Measurements from ENCODE around the gene TENT4B. TPM values are rescaled to one million over a fixed set of nuclear protein-coding genes. Genes with fewer than 3 reads are reported as not detected.
"Not testable (repeated sequence)": the region's sequence is repeated elsewhere in the genome, so short reads cannot be mapped to it uniquely, and the experiment has no call there.

Gene TENT4B
- polyA plus RNA-seq, 2 of the 4 experiments (the other 2 are of a cell fraction), result 12.2 to 19.4 TPM

DNA sequence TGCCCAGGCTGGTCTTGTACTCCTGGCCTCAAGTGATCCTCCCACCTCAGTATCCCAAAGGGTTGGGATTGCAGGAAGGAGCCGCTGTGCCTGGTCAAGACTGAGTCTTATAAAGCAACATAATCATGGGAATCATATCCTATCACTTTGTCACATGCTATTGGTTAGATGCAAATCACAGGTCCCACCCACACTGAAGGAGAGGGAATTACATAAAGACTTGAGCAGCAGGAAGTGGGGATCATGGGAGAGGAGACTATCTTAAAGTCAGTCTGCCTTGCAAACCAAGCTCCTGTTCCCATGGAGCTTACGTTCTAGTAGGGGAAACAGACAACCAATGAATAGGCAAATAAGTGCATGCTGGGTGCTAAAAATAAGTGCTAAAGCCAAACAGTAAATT lies 28.3 kb upstream of the TENT4B start:
- ChIA-PET CTCF (interaction anchor here (0.7 kb wide), 1 partner anchor 64 kb away, joined by 3 read pairs; no protein-coding TSS in a partner anchor), POLR2A (no interaction called here)
- WGBS (ENCODE audit: missing lambda C conversion rate), result 77% methylated on average over 2 of the region's 2 CpGs
- H3K4me3 ChIP-seq, result no peak overlapping the region
- no peaks in the 10 kb centered on the region for H3K9me3 ChIP-seq
- H3K4me1 ChIP-seq, result no peaks in the 10 kb centered on the region
- H3K27ac ChIP-seq, result no peak overlapping the region
- FAIRE-seq, result no peak
- no peak for TF ChIP-seq RFX5 (IDR thresholded peaks at IDR 0.05)
- no peak for TF ChIP-seq CEBPB (IDR thresholded peaks at IDR 0.05)
- TF ChIP-seq FOSL2 (IDR thresholded peaks at IDR 0.05), result no peak
- TF ChIP-seq FOSL2 (CRISPR knock-in tag; IDR thresholded peaks at IDR 0.05), result no peak
- TF ChIP-seq, protein P1, sequence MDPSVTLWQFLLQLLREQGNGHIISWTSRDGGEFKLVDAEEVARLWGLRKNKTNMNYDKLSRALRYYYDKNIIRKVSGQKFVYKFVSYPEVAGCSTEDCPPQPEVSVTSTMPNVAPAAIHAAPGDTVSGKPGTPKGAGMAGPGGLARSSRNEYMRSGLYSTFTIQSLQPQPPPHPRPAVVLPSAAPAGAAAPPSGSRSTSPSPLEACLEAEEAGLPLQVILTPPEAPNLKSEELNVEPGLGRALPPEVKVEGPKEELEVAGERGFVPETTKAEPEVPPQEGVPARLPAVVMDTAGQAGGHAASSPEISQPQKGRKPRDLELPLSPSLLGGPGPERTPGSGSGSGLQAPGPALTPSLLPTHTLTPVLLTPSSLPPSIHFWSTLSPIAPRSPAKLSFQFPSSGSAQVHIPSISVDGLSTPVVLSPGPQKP (IDR thresholded peaks at IDR 0.05; ENCODE audit: low read depth, low read length), result no peak
- no peak for TF ChIP-seq EHMT2 (IDR thresholded peaks at IDR 0.05; ENCODE audit: low read depth)
- TF ChIP-seq ZC3H11A (IDR thresholded peaks at IDR 0.05), result no peak
- TF ChIP-seq CBX2 (IDR thresholded peaks at IDR 0.05; ENCODE audit: borderline replicate concordance, low read depth), result no peak
- TF ChIP-seq TFCP2L1 (CRISPR knock-in tag; IDR thresholded peaks at IDR 0.05), result no peak
- TF ChIP-seq MYC (IDR thresholded peaks at IDR 0.05; ENCODE audit: borderline replicate concordance, low read length), result no peak
- TF ChIP-seq NFE2L2 (conservative IDR thresholded peaks at IDR 0.05; ENCODE audit: low read length), result no peak
- no peak for TF ChIP-seq FOXS1 (CRISPR knock-in tag; IDR thresholded peaks at IDR 0.05)
- TF ChIP-seq, protein P2, sequence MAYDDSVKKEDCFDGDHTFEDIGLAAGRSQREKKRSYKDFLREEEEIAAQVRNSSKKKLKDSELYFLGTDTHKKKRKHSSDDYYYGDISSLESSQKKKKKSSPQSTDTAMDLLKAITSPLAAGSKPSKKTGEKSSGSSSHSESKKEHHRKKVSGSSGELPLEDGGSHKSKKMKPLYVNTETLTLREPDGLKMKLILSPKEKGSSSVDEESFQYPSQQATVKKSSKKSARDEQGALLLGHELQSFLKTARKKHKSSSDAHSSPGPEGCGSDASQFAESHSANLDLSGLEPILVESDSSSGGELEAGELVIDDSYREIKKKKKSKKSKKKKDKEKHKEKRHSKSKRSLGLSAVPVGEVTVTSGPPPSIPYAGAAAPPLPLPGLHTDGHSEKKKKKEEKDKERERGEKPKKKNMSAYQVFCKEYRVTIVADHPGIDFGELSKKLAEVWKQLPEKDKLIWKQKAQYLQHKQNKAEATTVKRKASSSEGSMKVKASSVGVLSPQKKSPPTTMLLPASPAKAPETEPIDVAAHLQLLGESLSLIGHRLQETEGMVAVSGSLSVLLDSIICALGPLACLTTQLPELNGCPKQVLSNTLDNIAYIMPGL (CRISPR knock-in tag; IDR thresholded peaks at IDR 0.05; ENCODE audit: borderline replicate concordance), result no peak
- DNase-seq (ENCODE audit: low read depth in 1 of 2, low spot score in 1 of 2), result no peak
- no peak overlapping the region for H3K4me2 ChIP-seq
- ATAC-seq, result no peak

DNA sequence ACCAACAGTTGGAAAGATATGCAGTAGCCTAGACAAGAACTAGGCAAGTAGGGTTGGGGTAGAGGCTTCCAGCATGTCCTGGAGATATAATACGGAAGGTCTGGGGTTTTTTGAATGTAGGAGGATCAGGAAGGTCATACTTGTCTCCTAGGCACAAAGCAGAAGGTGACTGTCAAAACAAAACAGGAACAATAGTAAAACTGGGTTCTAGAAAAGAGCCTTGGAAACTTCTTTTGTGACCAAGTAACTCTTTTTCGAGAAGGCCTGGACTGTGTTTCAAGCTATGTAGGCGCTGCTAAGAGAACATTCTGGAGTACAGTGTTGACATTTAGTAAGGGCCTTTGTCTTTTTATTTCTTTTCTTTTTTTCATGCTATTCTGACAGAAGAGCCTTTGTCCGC lies 26.9 kb upstream of the TENT4B start:
- no peak overlapping the region for H3K4me2 ChIP-seq
- no peaks in the 10 kb centered on the region for H3K9me3 ChIP-seq
- TF ChIP-seq PHF8 (IDR thresholded peaks at IDR 0.05; ENCODE audit: borderline replicate concordance, low read depth) (no peak), GATA3 (IDR thresholded peaks at IDR 0.05; ENCODE audit: borderline replicate concordance) (no peak), POLR2A (IDR thresholded peaks at IDR 0.05; ENCODE audit: low read length) (no peak), EP300 (IDR thresholded peaks at IDR 0.05) (no peak), FOXS1 (CRISPR knock-in tag; IDR thresholded peaks at IDR 0.05) (no peak), MAZ (IDR thresholded peaks at IDR 0.05; ENCODE audit: borderline replicate concordance, low read depth, low read length) (no peak), FOSL2 (IDR thresholded peaks at IDR 0.05) (no peak), FOSL2 (CRISPR knock-in tag; IDR thresholded peaks at IDR 0.05) (no peak), FOSB (CRISPR knock-in tag; IDR thresholded peaks at IDR 0.05) (no peak), POLR2AphosphoS2 (conservative IDR thresholded peaks at IDR 0.05; ENCODE audit: low read length) (no peak), RCOR1 (IDR thresholded peaks at IDR 0.05; ENCODE audit: low read depth, low read length) (no peak), MYC (IDR thresholded peaks at IDR 0.05; ENCODE audit: borderline replicate concordance, low read length) (no peak), TP53 (CRISPR knock-in tag; IDR thresholded peaks at IDR 0.05) (no peak), CBX2 (IDR thresholded peaks at IDR 0.05; ENCODE audit: borderline replicate concordance, low read depth) (no peak), BHLHE40 (IDR thresholded peaks at IDR 0.05; ENCODE audit: low read depth, low read length) (no peak), ZC3H11A (IDR thresholded peaks at IDR 0.05) (no peak), ESRRA (IDR thresholded peaks at IDR 0.05; ENCODE audit: borderline replicate concordance, low read length) (no peak), JUN (IDR thresholded peaks at IDR 0.05) (no peak)
- TF ChIP-seq, protein P3, sequence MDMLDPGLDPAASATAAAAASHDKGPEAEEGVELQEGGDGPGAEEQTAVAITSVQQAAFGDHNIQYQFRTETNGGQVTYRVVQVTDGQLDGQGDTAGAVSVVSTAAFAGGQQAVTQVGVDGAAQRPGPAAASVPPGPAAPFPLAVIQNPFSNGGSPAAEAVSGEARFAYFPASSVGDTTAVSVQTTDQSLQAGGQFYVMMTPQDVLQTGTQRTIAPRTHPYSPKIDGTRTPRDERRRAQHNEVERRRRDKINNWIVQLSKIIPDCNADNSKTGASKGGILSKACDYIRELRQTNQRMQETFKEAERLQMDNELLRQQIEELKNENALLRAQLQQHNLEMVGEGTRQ (IDR thresholded peaks at IDR 0.05), result no peak
- TF ChIP-seq, protein P4, sequence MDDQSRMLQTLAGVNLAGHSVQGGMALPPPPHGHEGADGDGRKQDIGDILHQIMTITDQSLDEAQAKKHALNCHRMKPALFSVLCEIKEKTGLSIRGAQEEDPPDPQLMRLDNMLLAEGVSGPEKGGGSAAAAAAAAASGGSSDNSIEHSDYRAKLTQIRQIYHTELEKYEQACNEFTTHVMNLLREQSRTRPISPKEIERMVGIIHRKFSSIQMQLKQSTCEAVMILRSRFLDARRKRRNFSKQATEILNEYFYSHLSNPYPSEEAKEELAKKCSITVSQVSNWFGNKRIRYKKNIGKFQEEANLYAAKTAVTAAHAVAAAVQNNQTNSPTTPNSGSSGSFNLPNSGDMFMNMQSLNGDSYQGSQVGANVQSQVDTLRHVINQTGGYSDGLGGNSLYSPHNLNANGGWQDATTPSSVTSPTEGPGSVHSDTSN (IDR thresholded peaks at IDR 0.05), result no peak
- TF ChIP-seq, protein P2 (CRISPR knock-in tag; IDR thresholded peaks at IDR 0.05; ENCODE audit: borderline replicate concordance), result no peak
- no peak for DNase-seq (ENCODE audit: low read depth in 1 of 2, low spot score in 1 of 2)
- ChIA-PET POLR2A (no interaction called here), CTCF (no interaction called here)
- no peak overlapping the region for H3K27ac ChIP-seq
- WGBS (ENCODE audit: missing lambda C conversion rate), result 72% methylated on average over 4 of the region's 4 CpGs
- FAIRE-seq, result no peak
- ATAC-seq, result no peak
- no peaks in the 10 kb centered on the region for H3K4me1 ChIP-seq
- no peak overlapping the region for H3K4me3 ChIP-seq

DNA sequence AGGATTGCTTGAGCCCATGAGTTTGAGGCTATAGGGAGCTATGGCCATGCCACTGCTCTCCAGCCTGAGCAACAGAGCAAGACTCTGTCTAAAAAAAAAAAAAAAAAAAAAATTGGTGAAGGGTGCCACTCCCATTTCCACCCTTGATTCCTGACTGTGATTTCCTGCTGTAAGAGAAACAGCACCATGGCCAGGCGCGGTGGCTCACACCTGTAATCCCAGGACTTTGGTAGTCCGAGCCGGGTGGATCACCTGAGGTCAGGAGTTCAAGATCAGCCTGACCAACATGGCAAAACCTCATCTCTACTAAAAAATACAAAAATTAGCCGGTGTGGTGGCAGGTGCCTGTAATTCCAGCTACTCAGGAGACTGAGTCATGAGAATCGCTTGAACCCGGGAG lies 20.5 kb upstream of the TENT4B start:
- H3K4me1 ChIP-seq; H3K9me3 ChIP-seq; ATAC-seq; DNase-seq (ENCODE audit: low read depth in 1 of 2, low spot score in 1 of 2); H3K4me2 ChIP-seq; H3K27ac ChIP-seq; POLR2A ChIA-PET; FAIRE-seq; H3K4me3 ChIP-seq: not testable (repeated sequence)
- WGBS (ENCODE audit: missing lambda C conversion rate), result 36% methylated on average over 7 of the region's 7 CpGs
- CTCF ChIA-PET, result interaction anchor here (0.7 kb wide), 1 partner anchor 12 kb away, joined by 3 read pairs; no protein-coding TSS in a partner anchor

All from A549 (cell line).